Kidney capillary endothelial cell (primary cell): ENCODE results near the gene KNL1.
"Not testable (repeated sequence)": the region's sequence is repeated elsewhere in the genome, so short reads cannot be mapped to it uniquely, and the experiment has no call there.

Experiments used
- DNase-seq: peaks from one replicate; pipeline ENCODE4 v3.0.0-alpha.2; 2018; ENCODE audit warnings: low spot score

Gene KNL1

DNA sequence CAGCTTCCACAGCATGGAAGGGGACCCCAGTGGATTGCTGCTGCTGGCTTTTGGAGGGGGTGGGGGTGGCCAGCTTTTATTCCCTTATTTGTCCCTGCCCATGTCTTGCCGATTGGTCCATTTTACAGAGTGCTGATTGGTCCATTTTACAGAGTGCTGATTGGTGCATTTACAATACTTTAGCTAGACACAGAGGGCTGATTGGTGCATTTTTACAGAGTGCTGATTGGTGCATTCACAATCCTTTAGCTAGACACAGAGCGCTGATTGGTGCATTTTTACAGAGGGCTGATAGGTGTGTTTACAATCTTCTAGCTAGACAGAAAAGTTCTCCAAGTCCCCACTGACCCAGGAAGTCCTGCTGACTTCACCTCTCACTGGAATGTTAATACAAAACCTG, 12.3 kb upstream of the KNL1 start:
- DNase-seq, result not testable (repeated sequence)

DNA sequence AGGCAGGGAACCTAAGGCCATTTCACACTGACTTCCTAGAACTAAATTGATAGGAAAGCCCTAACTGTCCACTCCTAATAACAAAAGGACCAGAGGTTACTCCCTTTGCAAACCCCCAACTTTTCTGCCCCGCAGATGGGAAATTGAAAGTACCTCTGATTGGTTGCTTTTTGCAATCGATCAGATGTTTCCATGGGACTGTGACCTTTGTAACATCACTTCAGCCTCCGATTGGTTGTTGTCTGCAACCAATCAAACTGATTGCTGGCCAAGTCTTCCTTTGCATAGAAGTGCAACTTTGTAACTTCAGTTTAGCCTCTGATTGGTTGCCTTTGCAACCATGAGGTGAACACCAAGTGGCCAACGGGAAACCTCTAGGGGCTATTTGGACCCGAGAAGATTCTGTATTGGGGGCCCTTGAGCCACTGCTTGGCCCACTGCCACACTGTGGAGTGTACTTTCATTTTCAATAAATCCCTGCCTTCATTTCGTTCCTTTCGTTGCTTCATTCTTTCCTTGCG, 11.3 kb upstream of the KNL1 start:
- no peak for DNase-seq

DNA sequence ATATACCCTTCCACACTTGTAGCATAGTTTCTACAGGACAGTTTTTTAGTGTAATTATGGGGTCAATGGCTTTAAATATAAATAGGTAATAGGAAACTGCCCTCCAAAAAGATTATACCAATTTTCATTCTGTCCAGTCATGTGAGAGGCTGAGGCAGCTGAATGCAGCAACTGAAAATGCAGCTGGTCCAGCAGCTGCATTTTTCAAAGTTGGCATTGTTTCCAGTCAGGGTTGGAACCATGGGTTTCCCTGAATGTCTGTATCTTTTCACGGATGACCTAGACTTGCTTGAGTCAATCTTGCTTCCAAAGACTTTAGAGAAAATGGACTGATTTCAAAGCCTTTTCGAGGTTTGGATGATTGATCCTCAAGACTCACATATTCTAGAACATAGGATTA, 9.9 kb upstream of the KNL1 start:
- no peak for DNase-seq

DNA sequence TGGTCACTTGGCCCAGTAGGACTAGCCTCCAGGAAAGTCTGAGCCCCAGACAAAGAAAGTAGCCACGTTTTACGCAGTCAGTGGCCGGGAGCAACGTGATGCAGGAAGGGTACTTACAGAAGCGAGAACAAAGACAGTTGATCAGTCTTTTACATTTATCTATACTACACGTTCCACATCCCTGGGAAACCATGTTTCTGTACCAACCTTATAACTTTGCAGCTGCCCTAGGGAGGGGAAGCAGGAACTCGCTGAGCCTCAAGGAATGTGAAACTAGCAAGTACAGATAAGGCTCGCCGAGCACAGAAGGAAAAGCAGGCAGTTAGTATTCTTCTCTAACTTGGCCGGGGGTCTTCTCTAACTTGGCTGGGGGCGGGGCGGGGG, 3.4 kb upstream of the KNL1 start:
- no peak for DNase-seq

DNA sequence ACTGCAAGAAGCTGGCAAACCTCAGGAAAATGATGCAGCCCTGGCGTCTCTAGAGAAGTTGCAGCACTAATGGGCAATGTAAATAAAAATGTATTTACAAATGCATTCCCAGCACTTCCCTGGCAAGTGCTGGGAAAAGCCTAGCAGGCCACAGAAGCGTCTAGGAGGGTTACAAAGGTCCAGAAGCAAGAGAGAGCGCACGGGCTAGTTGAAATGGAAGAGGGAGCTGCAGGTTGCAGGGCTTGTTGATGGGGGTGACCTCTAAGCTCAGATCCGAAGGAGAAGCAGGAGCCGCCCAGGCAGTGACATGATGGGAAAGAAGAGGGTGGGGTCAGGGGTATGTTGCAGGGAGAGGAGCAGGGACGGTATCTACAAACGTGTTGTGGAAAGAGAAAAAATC, 2.7 kb upstream of the KNL1 start:
- DNase-seq, result no peak

DNA sequence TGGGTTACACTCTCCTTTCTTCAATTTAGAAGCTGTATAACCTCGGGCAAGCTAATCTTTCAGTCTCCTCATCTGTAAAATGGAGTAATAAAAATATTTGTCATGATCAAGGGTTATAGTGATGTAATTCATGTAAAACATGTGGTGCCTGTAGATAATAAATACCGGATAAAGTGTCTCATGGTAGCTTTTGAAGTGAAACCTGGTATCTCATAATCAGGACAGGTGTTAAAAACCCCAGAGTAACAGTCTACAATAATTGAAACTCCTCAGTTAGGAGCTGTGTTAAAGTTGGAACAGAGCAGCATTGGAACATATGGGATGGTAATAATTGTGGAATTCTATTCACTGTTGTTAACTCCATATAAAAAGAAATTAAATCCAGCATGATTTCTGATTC, 884 bp upstream of the KNL1 start:
- DNase-seq, result no peak

DNA sequence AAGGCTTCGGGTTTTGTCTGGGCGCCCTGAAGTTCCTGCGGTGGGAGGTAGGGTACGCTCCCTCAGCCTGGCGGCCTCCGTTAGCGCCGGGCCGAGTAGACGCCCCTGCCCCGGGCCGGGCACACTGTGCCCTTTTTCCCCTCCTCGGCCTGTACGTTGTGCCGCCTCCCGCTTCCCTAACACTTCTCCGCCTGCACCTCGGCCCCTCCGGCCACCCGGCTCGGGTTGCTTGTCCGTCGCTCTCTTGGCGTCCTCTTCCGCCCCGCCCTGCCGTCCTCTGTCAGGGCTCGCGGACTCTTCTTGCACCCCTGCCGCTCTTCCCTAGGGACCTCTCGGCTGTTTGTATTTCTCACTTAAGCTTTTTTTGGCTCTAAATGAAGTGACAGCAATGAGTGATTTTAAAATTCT, 384 bp downstream of the KNL1 start:
- DNase-seq, result peak; percentile 58

DNA sequence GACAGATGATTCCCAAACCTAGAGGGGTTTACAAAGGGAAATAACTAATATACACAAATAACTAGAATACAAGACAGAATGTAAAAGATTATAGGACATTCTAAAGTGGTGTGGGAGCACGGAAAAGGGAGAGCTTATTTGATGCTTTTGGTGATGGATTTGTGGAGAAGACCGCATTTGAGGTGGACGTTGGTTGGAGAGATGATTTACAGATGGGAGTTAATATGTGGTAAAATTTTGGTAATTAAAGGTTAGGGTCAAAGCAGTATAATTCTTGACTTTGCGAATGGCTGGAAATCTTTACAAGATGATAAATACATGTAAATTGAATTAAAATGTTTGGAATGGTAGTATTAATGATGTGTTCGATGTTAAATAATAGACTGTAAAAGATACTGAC, 1.2 kb downstream of the KNL1 start:
- DNase-seq, result no peak

DNA sequence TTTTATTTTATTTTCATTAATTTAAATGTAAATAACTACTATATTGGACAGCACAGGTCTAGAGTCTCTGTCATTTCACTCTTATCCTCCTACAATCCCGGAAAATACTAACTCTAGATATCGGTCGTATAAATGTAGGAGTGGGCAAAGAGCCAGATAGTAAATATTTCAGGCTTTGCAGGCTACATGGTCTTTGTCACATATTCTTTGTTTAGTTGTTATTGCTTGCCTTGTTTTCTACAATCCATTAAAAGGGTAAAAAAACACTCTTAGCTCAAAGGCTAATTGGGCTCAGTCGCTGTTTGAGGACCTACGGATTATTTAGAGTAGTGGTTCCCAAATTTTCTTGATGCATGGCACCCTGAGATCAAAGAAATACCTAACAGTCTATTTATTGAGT, 1.7 kb downstream of the KNL1 start:
- DNase-seq, result no peak

DNA sequence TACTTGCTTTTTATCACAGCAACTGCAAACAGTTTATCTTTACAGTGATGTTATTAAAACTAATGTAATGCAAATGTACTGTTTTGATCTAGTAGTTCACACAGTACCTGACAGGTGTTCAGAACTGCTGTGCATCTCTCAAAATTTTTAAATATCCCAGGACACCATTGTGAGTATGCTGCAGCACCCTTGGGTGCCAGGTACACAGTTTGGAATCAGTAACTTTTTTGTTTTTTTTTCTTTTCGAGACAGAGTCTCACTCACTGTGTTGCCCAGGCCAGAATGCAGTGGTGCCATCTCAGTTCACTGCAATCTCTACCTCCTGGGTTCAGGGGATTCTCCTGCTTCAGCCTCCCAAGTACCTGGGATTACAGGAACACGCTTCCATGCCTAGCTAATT, 3.0 kb downstream of the KNL1 start:
- DNase-seq, result no peak

DNA sequence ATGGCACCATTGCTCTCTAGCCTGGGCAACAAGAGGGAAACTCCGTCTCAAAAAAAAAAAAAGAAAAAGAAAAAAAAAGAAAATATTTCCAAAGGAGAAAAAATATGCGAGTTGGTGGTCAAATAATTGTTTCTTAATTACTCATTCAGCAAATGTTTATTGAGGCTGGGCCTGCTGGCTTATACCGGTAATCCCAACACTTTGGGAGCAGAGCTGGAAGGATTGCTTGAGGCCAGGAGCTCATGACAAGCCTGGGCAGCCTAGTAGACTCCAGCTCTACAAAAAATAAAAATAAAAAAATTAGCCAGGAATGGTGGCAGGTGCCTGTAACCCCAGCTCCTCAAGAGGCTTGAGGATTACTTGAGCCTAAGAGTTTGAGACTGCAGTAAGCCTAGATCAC, 4.1 kb downstream of the KNL1 start:
- DNase-seq, result no peak

DNA sequence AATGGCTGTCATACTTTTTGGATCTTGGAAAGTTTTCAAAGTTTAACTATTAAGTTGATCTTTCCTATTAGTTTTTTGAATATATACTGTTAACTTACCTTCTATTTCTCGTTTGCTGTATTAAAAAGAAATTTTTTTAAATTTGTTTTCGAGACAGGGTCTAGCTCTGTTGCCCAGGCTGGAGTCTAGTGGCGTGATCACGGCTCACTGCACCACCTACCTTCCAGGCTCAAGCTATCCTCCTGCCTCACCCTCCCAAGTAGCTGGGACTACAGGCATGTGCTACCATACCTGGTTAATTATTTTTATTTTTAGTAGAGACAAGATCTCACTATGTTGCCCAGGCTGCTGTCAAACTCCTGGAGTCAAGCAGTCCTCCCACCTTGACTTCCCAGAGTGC, 4.6 kb downstream of the KNL1 start:
- DNase-seq, result no peak

DNA sequence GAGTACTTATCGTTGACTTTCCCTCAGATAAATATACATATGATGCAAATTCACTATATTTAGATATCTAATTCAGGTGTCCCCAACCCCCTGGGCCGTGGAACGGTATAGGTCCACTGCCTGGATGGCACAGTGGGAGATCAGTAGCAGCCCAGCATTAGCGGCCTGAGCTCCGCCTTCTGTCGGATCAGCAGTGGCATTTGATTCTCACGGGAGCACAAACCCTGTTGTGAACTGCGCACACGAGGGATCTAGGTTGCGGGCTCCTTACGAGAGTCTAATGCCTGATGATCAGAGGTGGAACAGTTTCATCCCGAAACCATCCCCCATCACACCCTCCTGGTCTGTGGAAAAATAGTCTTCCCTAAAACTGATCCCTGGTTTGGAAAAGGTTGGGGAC, 6.9 kb downstream of the KNL1 start:
- no peak for DNase-seq

DNA sequence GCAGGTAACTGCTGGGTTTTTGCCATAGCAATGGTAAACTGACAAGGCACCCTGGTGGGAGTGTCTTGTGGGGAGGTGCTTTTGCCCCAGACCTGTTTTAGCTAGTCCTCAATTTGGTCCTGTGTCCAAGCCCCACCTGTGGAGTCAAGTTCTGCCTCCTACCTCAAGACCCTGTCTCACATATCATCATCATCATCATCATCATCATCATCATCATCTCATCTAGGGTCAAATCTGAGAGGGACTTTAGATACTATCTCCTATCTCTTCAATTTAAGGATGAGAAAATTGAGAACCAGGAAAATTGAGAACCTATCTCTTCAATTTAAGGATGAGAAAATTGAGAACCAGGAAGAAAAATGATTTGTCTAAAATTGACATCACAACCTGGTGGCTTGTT, 9.9 kb downstream of the KNL1 start:
- no peak for DNase-seq

DNA sequence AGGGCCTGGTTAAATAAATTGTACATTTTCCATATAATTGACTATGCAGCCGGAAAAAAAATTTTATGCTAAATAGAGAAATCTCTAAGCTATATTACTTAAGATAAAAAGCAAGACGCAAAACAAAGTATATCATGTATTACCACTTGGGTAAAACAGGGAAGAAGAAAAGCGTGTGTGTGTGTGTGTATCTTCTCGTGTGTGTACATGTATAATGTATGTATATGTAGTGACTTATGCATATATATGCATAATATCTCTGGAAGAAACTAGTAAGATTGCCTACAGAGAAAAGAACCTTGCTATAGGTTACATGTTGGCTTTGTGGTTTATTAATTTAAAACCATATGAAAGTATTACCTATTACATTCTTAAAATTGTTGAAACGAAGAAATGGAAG, 19.0 kb downstream of the KNL1 start:
- DNase-seq, result no peak

DNA sequence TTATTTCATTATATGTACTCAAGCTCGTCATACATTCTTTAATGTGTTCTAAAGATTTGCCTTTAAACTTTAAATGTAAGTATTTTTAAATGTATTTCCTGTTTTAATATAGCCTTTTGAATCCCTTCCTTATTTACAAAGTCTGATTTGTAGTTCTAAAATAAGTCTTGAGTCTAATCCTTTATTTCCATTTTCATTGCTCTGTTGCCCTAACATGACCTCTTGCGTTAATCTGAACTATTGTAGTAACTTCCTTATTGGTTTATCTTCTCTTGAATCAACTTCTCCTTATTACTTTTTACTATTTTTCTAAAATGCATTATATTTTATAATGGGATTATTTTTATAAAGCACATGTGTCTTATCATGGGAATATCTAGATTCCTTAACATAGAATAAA, 24.0 kb downstream of the KNL1 start:
- DNase-seq, result no peak

DNA sequence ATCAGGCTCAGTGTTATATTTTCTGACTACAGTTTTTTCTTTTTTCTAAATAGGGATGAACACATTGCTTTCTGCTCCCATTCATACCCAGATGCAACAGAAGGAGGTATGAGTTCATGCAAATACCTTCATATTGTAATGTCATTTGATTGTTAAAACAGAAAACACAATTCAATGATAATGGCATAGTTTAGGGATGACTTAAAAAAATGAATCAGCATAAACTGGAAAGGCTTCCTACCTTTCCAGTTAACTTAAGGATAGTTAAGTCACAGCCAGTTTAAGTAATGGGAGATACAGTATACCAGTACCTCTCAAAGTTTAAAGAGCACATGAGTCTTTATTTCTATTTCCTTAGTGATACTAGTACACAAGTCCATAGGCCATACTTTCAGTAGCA, 24.9 kb downstream of the KNL1 start:
- DNase-seq, result no peak

DNA sequence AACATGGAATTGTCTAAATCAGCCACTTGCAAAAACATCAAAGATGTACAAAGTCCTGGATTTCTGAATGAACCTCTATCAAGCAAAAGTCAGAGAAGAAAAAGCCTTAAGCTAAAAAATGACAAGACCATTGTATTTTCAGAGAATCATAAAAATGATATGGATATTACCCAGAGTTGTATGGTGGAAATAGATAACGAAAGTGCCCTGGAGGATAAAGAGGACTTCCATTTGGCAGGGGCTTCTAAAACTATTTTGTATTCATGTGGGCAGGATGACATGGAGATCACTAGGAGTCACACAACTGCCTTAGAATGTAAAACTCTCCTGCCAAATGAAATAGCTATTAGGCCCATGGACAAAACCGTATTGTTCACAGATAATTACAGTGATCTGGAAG, 29.3 kb downstream of the KNL1 start:
- no peak for DNase-seq

DNA sequence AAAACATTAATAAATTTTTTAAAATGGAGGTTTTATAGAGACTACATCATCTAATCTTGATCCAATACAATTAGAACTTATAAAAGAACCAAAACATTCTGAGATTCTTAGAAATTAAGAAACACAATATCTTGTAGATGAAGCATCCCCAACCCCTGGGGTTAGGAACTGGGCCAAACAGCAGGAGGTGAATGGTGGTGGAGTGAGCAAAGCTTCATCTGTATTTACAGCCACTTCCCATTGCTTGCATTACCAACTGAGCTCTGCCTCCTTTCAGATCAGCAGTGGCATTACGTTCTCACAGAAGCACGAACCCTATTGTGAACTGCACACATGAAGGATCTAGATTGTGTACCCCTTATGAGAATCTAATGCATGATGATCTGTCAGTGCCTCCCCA, 36.3 kb downstream of the KNL1 start:
- DNase-seq, result no peak

DNA sequence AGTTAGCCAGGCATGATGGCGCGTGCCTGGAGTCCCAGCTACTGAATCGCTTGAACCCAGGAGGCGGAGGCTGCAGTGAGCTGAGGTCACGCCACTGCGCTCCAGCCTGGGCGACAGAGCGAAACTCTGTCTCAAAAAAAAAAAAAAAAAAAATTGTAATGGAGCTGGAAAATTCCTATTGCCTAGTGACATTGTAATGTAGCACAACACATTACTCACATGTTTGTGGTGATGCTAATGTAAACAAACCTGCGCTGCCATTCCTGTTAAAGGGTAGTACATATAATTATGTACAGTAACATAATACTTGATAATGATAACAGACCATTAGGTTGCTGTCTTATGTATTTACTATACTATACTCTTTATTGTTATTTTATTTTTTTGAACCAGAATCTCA, 39.1 kb downstream of the KNL1 start:
- no peak for DNase-seq

DNA sequence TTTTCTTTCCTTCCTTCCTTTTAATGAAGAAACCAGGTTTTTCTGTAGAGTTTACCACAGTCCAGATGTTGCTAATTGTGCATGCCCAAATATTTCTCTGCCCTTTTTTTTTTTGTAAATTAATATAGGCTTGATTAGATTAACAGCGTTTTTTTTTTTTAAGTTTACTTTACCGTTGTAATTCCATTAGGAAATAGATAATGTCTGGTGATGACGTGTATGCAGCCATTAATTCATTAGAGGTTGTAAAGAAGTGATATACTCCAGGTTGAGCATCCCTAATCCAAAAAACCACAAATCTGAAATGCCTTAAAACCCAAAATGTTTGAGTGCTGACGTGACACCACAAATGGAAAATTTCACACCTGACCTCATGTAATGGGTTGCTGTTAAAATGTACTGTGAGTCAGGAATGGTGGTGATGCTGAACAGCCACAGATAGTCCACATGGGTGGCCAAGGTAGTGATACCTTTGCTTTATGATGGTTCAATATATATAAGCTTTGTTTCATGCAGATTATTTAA, 43.2 kb downstream of the KNL1 start:
- DNase-seq, result no peak

DNA sequence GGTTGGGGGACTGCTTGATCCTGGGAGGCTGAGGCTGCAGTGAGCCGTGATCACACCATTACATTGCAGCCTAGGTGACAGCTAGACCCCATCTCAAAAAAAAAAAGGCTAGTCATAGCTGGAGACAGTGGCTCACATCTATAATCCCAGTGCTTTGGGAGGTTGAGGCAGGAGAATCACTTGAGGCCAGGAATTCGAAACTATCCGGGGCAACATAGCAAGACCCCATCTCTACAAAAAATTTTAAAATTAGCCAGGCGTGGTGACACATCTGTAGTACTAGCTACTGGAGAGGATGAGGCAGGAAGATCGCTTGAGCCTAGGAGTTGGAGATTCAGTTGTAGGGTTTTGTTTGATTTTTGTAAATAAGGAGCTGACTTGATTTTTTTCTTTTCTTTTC, 45.6 kb downstream of the KNL1 start:
- DNase-seq, result no peak

DNA sequence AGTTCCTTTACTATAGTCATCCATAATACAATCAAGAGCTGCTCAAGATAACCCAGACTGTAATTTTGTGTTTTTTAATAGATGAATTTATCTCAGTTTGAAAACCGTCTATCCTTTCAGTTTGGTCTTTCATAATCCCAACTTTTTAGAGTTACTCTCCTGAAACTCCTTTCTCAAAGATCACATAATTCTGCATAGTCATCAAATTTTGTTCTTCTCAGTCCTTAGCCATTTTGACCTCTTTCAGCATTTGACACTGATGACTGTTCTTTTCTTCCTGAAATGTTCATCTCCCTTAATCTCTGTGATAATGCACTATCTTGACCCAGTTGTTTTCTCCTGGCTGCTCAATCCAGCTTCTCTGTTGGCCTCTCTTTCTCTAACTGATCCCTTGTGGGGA, 53.5 kb downstream of the KNL1 start:
- no peak for DNase-seq

DNA sequence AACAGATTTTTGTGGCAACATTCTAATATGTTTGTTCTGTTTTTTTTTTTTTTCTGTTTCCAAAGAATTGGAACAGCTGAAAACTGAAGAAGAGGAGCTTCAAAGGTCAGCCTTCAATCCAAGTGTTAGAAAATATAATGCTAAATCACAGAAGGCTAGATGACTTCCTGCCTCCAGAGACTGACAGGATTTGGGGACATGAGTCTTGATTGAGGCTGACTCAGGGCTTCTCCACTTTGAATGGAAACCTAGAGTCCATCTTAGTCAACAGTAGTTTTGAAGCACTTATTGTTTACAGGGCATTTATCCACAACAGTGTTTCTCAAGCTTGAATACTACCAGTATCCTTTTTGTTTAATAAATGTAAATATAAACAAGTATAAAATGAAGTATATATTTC, 56.4 kb downstream of the KNL1 start:
- DNase-seq, result no peak

DNA sequence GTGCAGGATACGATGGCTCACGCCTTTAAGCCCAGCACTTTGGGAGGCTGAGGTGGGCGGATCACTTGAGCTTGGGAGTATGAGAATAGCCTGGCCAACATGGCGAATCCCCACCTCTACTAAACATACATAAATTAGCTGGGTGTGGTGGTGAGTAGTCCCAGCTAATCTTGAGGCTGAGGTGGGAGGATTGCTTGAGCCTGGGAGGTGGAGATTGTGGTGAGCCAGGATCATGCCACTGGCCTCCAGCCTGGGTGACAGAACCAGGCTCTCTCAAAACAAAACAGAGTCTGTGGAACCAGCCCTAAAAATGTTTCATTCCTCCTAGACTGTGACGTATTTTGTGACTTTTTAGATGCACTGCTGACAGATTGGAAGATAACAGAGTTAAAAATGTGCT, 66.6 kb downstream of the KNL1 start:
- no peak for DNase-seq
